Measurements from ENCODE around the gene SCLT1.

DNA sequence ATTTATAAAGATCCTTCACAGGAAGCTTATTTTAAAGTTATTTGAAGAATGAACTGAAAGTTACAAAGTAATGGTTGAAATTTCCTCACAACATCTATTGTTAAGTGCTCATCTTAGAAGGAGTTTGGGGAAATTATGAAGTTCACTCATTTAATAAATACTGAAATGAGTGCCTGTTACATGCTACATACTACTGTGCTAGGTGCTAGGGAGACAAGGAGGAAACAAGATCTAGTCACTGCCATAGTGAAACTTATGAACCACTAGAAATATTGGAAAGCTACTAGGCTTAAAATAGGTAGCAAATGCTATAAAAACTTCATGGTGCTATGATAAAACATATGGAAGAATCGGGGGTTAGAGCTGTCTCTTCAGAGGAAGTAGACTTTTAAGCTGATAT, 186.8 kb downstream of the SCLT1 start:
- TF ChIP-seq, protein P1, sequence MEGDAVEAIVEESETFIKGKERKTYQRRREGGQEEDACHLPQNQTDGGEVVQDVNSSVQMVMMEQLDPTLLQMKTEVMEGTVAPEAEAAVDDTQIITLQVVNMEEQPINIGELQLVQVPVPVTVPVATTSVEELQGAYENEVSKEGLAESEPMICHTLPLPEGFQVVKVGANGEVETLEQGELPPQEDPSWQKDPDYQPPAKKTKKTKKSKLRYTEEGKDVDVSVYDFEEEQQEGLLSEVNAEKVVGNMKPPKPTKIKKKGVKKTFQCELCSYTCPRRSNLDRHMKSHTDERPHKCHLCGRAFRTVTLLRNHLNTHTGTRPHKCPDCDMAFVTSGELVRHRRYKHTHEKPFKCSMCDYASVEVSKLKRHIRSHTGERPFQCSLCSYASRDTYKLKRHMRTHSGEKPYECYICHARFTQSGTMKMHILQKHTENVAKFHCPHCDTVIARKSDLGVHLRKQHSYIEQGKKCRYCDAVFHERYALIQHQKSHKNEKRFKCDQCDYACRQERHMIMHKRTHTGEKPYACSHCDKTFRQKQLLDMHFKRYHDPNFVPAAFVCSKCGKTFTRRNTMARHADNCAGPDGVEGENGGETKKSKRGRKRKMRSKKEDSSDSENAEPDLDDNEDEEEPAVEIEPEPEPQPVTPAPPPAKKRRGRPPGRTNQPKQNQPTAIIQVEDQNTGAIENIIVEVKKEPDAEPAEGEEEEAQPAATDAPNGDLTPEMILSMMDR (IDR thresholded peaks at IDR 0.05): no peak
- TF ChIP-seq POLR2A (IDR thresholded peaks at IDR 0.05): no peak

Measured in body of pancreas (tissue), 4 donors.